ENCODE data around the gene SPATC1L. TPM values are rescaled to one million over a fixed set of nuclear protein-coding genes. Genes with fewer than 3 reads are reported as not detected.

Gene SPATC1L
- total RNA-seq, 1 experiment from 2014 or later = 22.3 TPM

DNA sequence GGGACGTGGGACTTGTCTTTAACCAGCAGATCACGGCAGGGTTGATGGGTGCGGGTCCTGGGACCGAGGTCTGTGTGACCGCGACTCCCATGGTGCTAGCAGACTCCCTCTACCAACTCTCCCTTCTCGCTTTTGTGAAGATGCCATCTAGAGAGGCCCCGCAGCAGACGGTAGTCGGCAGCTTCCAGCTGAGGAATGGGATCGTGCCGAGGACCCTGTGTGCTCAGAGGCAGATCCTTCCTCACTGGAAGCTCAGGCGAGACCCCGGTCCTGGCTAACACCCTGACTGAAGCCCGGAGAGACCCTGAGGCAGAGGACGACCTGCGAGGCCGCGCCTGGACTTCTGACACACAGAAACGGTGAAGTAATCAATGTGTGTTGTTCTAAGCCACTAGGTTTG lies 12.5 kb upstream of the SPATC1L start:
- no peaks in the 10 kb centered on the region for H3K27me3 ChIP-seq
- H3K27ac ChIP-seq = no peak overlapping the region
- no peaks in the 10 kb centered on the region for H3K4me1 ChIP-seq
- no peak for DNase-seq
- peaks cover 35% of the 10 kb centered on the region for H3K36me3 ChIP-seq
- no peak overlapping the region for H3K4me3 ChIP-seq
- no peaks in the 10 kb centered on the region for H3K9me3 ChIP-seq (replicated peaks)

DNA sequence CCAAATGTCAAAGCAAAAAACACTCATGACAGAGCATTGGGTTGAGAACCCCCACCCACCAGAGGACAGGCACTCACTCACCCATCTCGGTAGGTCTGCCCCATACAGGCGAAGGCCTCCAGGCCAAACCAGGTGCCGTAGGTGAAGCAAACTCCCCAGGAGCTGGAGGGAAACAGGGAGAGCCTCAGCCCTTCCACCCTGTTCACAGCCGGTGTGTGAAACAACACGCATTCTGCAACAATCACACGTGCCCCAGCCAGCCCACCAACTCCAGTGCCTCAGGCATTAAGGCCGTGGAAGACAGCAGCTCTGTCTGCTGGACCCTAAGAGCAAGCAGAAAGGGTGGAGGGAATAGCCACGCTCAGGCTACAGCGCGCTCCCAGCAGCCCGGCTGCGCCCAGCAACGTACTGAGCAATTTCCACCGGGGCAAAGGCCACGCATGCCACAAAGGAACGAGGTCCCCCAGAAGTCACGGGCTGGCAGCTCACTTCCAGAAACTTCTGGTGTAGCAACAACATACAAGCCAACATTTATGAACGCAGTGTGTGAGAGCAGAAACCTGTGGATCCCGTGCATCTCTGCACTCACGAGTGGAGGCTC lies 11.4 kb upstream of the SPATC1L start:
- Histone ChIP-seq H3K4me1 (no peaks in the 10 kb centered on the region), H3K9me3 (replicated peaks) (no peaks in the 10 kb centered on the region), H3K36me3 (peaks cover 34% of the 10 kb centered on the region), H3K27me3 (no peaks in the 10 kb centered on the region), H3K4me3 (no peak overlapping the region), H3K27ac (no peak overlapping the region)
- peak in 1 of 2 experiments; percentile 3 for DNase-seq

DNA sequence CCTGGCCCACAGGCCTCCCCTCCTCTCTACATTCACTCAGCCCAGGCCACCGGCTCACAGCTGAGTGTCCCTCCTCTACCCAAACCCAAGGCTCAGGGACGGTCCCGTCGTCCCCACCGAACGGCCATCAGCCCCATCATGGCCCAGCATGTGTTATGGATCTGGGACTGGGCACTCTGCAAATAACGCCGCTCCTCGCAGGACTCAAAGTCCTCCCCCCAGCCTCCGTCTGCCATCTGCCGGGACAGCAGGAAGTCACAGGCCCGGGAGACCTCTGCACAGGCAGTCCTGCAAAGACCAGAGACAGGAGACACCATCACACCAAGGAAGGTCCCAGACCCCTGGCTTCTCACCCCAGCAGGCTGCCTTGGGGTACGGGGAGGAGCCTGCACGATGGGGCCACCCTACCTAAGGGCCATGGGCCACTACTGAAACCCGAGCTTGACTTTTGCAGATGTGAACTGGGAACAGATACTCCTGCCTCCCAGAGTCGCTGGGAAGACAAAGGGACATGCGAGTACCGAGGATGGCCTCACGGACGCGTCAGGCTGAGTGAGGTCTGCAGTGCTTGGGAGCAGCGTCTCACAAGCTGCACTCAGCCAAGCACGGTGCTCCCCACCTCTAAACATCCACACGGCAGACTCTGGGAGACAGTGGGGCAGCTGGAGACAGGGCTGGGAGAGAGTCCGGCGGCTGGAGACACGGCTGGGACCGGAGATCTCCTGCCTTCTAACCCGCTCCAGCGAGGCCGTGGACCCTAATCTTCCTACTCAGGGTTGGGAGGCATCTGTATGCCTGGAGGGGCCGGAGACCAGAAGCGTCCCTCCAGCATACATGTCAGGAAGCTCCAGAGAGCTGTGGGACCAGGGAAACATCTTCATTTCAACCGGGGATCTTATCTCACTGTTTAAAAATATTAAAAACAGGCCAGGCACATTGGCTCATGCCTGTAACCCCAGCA lies 10.4 kb upstream of the SPATC1L start:
- peaks cover 26% of the 10 kb centered on the region for H3K36me3 ChIP-seq
- H3K9me3 ChIP-seq (replicated peaks) = no peaks in the 10 kb centered on the region
- no peaks in the 10 kb centered on the region for H3K27me3 ChIP-seq

DNA sequence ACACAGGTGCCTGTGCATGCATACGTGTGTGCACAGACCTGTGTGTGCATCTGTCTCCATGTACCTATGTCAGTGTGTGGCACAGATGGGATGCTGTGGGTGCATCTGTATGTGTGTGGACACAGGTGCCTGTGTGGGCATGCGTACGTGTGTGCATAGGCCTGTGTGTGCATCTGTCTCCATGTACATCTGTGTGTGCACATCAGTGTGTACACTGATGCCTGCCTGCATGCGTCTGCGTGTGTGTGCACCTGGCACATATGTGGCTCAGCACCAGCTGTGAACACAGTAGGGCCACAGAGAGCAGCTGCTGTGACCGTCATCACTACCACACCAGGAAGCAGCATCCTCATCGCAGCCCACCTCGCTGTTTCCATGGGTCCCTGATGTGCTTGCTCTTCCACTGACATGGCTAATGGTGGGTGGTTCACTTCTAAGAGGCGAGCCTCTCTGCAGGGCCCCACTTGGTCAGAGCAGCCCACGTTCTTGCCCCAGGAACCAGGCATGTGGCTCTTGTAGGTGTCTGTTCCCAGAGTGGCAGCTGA lies 9.6 kb upstream of the SPATC1L start:
- Histone ChIP-seq H3K4me1 (peaks cover 5% of the 10 kb centered on the region), H3K27me3 (no peaks in the 10 kb centered on the region), H3K4me3 (no peak overlapping the region), H3K27ac (no peak overlapping the region), H3K36me3 (peaks cover 18% of the 10 kb centered on the region; the same call in 1 of the 2 replicates), H3K9me3 (replicated peaks) (no peaks in the 10 kb centered on the region)
- DNase-seq = no peak

More for the DNA sequence above, 10.4 kb upstream of the SPATC1L start:
- Histone ChIP-seq H3K4me3 (no peak overlapping the region), H3K27ac (no peak overlapping the region), H3K4me1 (no peaks in the 10 kb centered on the region)
- no peak for DNase-seq

DNA sequence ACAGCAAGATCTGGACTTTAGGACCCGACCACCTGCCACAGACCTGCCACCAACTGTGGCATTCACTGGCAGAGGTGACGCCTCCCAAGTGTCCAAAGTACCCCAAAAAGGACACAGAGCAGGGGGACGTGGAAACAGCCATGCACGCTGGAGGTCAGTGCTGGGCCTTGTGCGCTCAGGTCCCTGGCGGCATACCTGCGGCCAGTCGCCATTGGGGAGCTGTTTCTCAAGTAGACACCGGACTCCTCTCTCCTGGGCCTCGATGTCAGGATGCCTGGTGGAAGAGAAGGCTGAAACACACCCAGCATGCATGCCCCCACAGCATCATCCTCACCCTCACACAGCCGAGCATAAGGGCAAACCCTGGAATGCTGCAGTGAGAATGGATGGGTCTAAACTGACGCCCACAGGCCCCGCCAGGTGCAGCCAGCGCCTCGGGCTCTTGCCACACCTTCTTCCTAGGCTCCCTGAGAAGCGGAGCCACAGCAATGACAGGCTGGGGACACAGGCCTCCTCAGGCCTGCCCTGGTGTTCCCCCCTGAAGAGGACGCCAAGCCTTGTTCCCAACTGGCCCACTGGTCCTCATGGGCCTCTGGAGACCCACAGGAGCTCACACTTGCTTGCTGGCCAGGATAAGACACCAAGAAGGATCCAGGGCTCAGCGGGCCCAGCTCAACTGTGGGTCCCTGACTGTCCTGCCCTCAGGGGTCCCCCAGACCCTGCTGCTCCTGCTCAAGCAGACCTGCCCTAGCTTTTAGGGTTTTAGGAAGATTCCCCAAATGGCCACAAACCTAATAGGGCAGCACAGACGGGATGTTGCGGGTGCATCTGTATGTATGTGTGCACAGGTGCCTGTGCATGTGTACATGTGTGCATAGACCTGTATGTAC lies 7.7 kb upstream of the SPATC1L start:
- Histone ChIP-seq H3K4me1 (peaks cover 17% of the 10 kb centered on the region), H3K4me3 (no peak overlapping the region), H3K9me3 (replicated peaks) (no peaks in the 10 kb centered on the region), H3K27me3 (no peaks in the 10 kb centered on the region), H3K27ac (no peak overlapping the region), H3K36me3 (peaks cover 12% of the 10 kb centered on the region; the same call in 1 of the 2 replicates)
- no peak for DNase-seq

DNA sequence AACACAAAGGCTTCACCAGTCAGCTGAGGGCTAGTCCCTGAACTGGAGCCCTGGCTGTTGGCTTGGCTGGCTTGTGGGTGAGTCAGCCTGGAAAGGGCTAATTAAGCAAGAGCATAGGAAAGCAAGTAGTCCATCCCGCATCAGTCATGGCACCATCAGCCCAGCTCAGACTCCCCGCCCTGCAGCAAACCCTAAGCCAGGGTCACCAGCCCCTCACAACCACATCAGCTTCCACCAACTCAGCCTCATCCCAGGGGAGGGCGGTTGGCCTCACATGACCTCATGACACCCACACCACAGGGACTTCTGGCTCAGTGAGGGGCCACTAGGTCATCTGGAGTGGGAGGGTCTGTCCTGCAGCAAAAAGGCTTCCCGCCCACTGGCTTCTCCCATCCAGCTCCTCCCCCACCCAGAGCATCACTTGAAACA lies 7.0 kb upstream of the SPATC1L start:
- Histone ChIP-seq H3K36me3 (peaks cover 12% of the 10 kb centered on the region; the same call in 1 of the 2 replicates), H3K4me3 (no peak overlapping the region), H3K27me3 (no peaks in the 10 kb centered on the region), H3K4me1 (peaks cover 17% of the 10 kb centered on the region), H3K9me3 (replicated peaks) (no peaks in the 10 kb centered on the region), H3K27ac (no peak overlapping the region)
- no peak for DNase-seq

DNA sequence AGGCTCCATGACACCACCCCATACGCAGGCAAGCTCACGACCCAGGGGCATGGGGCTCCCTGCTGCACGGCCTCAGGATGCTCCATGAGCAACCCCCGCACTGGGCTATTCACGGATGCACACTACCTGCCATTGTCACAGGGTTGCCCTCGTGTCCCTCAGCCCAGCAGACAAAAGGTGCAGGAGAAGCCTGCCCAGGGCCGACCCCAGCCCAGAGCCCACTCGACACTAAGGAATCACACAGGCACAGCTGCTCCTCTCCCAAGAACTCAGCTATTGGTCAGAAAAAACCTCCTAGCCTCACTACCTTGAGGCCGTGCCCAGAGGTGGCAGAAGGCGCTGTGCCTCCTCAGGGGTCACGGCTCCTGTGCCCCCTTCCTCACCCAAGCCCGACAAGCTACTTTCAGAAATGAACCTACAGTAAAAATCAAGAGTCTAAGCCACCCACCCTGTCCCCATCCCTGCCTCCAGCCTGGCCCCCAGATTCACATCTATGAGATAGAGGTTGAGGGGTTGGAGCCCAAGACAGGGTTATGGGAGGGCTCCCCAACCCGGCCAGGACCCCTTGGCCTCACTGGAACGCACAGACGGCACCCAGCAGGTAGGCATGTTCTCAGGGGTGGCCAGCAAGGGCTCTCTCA lies 6.4 kb upstream of the SPATC1L start:
- Histone ChIP-seq H3K4me1 (peaks cover 17% of the 10 kb centered on the region), H3K4me3 (no peak overlapping the region), H3K9me3 (replicated peaks) (no peaks in the 10 kb centered on the region), H3K27ac (no peak overlapping the region), H3K36me3 (peaks cover 12% of the 10 kb centered on the region; the same call in 1 of the 2 replicates), H3K27me3 (no peaks in the 10 kb centered on the region)
- no peak for DNase-seq

DNA sequence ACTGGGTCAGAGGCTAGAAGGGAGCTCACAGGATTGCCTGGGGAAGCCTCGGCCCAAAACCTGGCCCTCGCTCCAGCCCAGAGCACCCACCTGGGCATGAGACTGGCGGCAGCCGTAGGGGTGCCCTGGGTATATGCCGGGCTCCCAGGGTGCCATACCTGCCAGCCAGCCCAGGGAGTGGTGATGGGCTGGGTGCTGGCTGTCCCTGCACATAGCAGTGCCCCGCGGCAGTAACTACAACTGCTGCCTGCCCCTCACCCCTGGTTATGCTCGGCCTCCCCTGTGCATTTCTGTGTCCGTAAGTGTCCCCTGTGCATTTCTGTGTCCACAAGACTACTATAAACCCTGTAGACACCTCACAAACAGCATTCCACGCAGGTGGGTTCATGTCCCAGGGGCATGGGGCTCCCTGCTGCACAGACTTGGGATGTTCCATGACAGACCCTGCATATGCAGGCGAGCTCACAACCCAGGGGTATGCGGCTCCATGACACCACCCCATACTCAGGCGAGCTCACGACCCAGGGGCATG lies 5.8 kb upstream of the SPATC1L start:
- Histone ChIP-seq H3K27me3 (no peaks in the 10 kb centered on the region), H3K27ac (no peak overlapping the region), H3K36me3 (peaks cover 12% of the 10 kb centered on the region; the same call in 1 of the 2 replicates), H3K4me3 (no peak overlapping the region), H3K4me1 (peaks cover 17% of the 10 kb centered on the region), H3K9me3 (replicated peaks) (no peaks in the 10 kb centered on the region)
- DNase-seq = no peak

DNA sequence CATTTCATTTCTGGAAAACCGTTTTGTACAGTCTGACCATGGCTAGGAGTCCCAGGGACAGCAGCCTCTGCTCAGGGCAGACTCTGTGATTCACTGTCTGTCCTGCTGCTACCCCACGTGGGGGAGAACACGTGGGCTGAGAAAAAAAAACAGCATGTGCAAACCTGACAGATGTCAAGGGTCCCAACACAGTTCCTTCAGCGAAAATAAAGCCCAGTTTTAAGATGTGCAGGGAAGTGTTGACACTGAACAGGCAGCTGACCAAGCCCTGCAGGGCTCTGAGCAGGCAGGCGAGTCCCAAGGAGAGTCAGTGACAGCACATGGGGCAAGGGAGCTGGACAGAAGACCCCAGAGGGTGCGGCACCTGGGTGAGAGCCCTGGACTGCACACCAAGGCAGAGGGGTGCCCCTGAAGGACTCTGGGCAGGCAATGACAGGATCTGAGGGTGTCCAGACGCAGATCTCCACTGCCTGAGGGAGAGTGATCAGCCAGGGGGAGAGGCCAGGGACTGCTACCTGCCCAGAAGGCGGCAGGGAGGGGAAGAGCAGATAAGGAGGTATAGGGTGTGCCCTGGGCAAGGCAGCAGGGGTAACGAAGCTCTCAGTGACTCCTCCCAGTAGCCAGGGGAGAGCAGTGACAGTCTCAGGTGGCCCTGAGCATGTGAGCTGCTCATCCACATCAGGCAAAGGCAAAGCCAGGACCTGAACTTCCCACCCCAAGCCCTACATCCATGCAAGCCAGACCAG lies 5.1 kb upstream of the SPATC1L start:
- 0 out of 2 replicates have a peak overlapping the region, but pooled peaks have one; percentile 54 for H3K27ac ChIP-seq
- no peaks in the 10 kb centered on the region for H3K27me3 ChIP-seq
- peaks cover 17% of the 10 kb centered on the region for H3K4me1 ChIP-seq
- no peak overlapping the region for H3K4me3 ChIP-seq
- DNase-seq = no peak
- no peaks in the 10 kb centered on the region for H3K9me3 ChIP-seq (replicated peaks)
- H3K36me3 ChIP-seq = peaks cover 7% of the 10 kb centered on the region; the same call in 1 of the 2 replicates

DNA sequence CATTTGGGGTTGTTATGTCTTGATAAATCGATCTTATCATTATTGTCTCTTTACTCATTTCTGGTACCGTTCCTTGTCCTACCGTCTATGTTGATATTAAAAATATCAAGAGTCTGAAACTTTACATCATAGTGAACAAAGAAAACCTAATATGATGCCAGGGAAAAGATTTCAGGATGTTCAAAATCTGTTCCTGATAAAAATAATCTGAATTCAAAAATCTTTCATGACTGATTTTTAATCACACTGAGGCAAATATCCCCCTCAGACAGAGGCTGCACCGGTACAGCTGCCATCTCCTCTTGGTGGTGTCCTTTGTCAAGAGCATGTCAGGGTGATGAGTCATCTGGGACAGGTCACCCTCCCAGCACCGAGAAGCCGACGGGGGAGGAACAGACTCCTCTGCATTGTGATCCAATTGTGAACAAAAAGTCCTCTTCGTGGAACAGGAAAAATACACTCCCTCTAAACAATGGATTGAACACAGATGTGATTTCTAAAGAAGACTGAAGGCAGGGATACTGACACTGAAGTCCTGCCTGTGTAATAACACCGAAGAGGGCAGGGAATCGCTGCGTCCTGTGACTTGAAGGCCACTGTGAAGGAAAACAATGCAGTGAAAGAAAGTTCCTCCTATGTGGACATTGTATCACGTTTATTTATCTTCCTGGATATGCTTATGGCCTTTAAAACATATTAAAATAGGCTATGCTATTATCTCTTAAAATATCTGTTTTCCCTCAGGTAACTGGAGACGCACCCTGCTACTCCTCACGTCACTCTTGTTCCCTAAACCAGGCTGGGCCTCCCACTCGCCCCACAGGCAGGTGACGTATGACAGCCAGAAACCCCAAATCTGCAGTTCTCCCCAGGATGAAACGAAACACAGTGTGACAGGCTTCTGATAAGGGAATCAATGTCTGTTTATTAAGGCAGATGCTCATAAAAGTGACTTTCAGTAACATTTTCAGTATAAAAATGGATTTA lies 4.3 kb upstream of the SPATC1L start:
- H3K4me1 ChIP-seq = peaks cover 17% of the 10 kb centered on the region
- peak overlapping the region; percentile 54 for H3K27ac ChIP-seq
- H3K36me3 ChIP-seq = no peaks in the 10 kb centered on the region; the same call in 1 of the 2 replicates
- H3K9me3 ChIP-seq (replicated peaks) = no peaks in the 10 kb centered on the region
- H3K4me3 ChIP-seq = no peak overlapping the region
- H3K27me3 ChIP-seq = no peaks in the 10 kb centered on the region
- DNase-seq = peak; percentile 67 to 72

DNA sequence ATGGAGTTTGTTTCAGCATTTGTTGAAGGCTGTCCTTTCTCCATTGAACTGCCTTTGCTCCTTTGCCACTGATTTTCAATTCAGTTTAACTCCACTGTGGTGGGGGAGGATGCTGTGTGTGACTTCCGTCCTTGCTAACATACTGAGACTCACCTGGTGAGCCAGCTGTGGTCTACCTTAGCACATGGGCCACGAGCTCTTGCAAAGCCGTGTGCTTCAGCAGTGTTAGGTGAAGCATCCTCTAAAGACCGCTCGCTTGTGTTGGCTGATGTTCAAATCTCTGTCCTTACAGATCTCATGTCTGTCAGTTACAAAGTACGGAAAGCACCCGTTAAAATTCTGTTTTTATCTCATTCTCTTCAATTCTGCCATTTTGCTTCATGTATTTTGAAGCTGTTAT lies 3.6 kb upstream of the SPATC1L start:
- Histone ChIP-seq H3K4me1 (peaks cover 17% of the 10 kb centered on the region), H3K27me3 (no peaks in the 10 kb centered on the region), H3K4me3 (no peak overlapping the region), H3K9me3 (replicated peaks) (no peaks in the 10 kb centered on the region), H3K36me3 (no peaks in the 10 kb centered on the region; the same call in 1 of the 2 replicates), H3K27ac (peak overlapping the region; percentile 54; the same call in 1 of the 2 replicates)
- no peak for DNase-seq

DNA sequence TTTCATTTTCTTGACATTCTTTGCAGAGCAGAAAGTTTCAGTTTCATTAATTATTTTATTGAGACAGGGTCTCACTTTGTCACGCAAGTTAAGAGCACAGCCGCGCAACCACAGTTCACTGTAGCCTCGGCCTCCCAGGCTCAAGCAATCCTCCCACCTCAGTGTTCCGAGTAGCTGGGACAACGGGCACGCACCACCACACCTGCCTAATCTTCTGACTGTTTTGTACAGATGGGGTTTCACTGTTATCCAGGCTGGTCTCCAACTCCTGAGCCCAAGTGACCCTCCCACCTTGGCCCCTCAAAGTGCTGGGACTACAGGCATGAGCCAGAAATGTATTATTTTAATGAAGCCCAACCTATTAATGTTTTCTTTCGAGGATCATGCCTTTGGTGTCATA lies 3.0 kb upstream of the SPATC1L start:
- no peak for DNase-seq
- peaks cover 17% of the 10 kb centered on the region for H3K4me1 ChIP-seq

More for the DNA sequence above, 3.0 kb upstream of the SPATC1L start:
- no peaks in the 10 kb centered on the region for H3K9me3 ChIP-seq (replicated peaks)
- no peak overlapping the region for H3K27ac ChIP-seq
- H3K4me3 ChIP-seq = no peak overlapping the region
- H3K36me3 ChIP-seq = no peaks in the 10 kb centered on the region; the same call in 1 of the 2 replicates
- no peaks in the 10 kb centered on the region for H3K27me3 ChIP-seq
